ENCODE results near the gene SMG6. TPM values are rescaled to one million over a fixed set of nuclear protein-coding genes. Genes with fewer than 3 reads are reported as not detected.

Gene SMG6
- total RNA-seq, 1 experiment from 2014 or later = 28.6 TPM

- no peak for TF ChIP-seq CTCF (conservative IDR thresholded peaks at IDR 0.05)
- no peak overlapping the region for H3K27ac Mint-ChIP-seq
- Histone ChIP-seq H4K5ac (ENCODE audit: insufficient read length, low read depth, low read length) (no peak overlapping the region), H4K20me1 (ENCODE audit: control insufficient read depth, insufficient read depth, insufficient read length) (no peaks in the 10 kb centered on the region), H2AFZ (ENCODE audit: low read length) (no peak overlapping the region), H2BK15ac (ENCODE audit: low read depth, low read length) (no peak overlapping the region), H2AK5ac (ENCODE audit: insufficient read length, low read length) (no peak overlapping the region), H3T11ph (ENCODE audit: low read length) (no peak overlapping the region), H3K23ac (ENCODE audit: insufficient read length, low read depth, low read length) (no peak overlapping the region), H3K14ac (ENCODE audit: insufficient read depth, low read length) (no peak overlapping the region), H2BK5ac (ENCODE audit: insufficient read length, low read length) (no peak overlapping the region), H2BK120ac (ENCODE audit: low read depth, low read length, poor library complexity, severe bottlenecking) (no peak overlapping the region), H3K4ac (ENCODE audit: low read depth, low read length) (no peak overlapping the region), H2BK12ac (ENCODE audit: insufficient read length, low read depth, low read length) (no peak overlapping the region), H3K56ac (ENCODE audit: insufficient read length, low read depth, low read length) (no peak overlapping the region), H3K18ac (ENCODE audit: insufficient read length, low read depth, low read length) (no peak overlapping the region), H3K27me3 (ENCODE audit: insufficient read depth, low read length) (no peaks in the 10 kb centered on the region), H3K27ac (ENCODE audit: insufficient read length, low read depth, low read length) (no peak overlapping the region), H4K91ac (ENCODE audit: insufficient read length, low read depth, low read length) (no peak overlapping the region), H2BK20ac (ENCODE audit: low read depth, low read length, poor library complexity, severe bottlenecking) (no peak overlapping the region), H3K9me3 (ENCODE audit: control insufficient read depth, low read depth, low read length) (no peaks in the 10 kb centered on the region), H3K4me2 (ENCODE audit: insufficient read depth, insufficient read length, low read length) (no peak overlapping the region), H3K9ac (ENCODE audit: extremely low read depth, insufficient read length, low read length) (no peak overlapping the region), H3K79me1 (ENCODE audit: insufficient read depth, low read depth, low read length, poor library complexity, severe bottlenecking) (no peaks in the 10 kb centered on the region), H3K79me2 (ENCODE audit: insufficient read depth, low read length) (no peaks in the 10 kb centered on the region), H4K8ac (replicated peaks; ENCODE audit: insufficient read length, low read depth, low read length) (no peak overlapping the region), H3K23me2 (ENCODE audit: insufficient read length, low read depth, low read length, poor library complexity, severe bottlenecking) (no peaks in the 10 kb centered on the region), H3K4me1 (ENCODE audit: insufficient read depth, low read length) (no peaks in the 10 kb centered on the region)
- H3K4me3 Mint-ChIP-seq = no peak overlapping the region
- no peak for DNase-seq
- WGBS (ENCODE audit: extremely low coverage, insufficient read length, low lambda C conversion rate) = no CpG with 5 or more reads among the region's 6 CpGs
- H3K27me3 Mint-ChIP-seq (ENCODE audit: low read depth) = no peaks in the 10 kb centered on the region
- H3K9me3 Mint-ChIP-seq = no peaks in the 10 kb centered on the region
- H3K4me1 Mint-ChIP-seq = peaks cover 31 to 32% of the 10 kb centered on the region in 2 experiments
- H3K36me3 Mint-ChIP-seq (ENCODE audit: insufficient read depth in 1 of 3, low read depth in 3 of 3) = peaks cover 0 to 3% (median 1%) of the 10 kb centered on the region in 3 experiments; a peak in 3 of 7 replicates
Measured at GRCh38 chr17:2125013-2125535, 178.5 kb downstream of the SMG6 start.
